ENCODE results near the gene DAGLA. TPM values are rescaled to one million over a fixed set of nuclear protein-coding genes. Genes with fewer than 3 reads are reported as not detected.

DAGLA gene
- total RNA-seq, 3 donors from 2014 or later: 2.4 to 4.5 (median 3.3) TPM

DNA sequence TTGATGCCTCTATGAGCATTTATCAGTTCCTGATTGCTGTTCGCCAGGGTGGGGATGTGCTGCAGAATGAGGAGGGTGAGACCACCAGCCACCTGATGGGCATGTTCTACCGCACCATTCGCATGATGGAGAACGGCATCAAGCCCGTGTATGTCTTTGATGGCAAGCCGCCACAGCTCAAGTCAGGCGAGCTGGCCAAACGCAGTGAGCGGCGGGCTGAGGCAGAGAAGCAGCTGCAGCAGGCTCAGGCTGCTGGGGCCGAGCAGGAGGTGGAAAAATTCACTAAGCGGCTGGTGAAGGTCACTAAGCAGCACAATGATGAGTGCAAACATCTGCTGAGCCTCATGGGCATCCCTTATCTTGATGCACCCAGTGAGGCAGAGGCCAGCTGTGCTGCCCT is 115.3 kb downstream of the DAGLA start:
- intact Hi-C loops (cut with DNase I; ENCODE audit: low total_unique reads): loop anchor here (10.0 kb wide), 1 partner anchor 289 kb away; no protein-coding TSS in a partner anchor
- no peak for DNase-seq (ENCODE audit: low spot score in 2 of 2)
- no peaks in the 10 kb centered on the region for H3K27me3 ChIP-seq
- H3K27ac ChIP-seq: no peak overlapping the region
- TF ChIP-seq, protein P1, sequence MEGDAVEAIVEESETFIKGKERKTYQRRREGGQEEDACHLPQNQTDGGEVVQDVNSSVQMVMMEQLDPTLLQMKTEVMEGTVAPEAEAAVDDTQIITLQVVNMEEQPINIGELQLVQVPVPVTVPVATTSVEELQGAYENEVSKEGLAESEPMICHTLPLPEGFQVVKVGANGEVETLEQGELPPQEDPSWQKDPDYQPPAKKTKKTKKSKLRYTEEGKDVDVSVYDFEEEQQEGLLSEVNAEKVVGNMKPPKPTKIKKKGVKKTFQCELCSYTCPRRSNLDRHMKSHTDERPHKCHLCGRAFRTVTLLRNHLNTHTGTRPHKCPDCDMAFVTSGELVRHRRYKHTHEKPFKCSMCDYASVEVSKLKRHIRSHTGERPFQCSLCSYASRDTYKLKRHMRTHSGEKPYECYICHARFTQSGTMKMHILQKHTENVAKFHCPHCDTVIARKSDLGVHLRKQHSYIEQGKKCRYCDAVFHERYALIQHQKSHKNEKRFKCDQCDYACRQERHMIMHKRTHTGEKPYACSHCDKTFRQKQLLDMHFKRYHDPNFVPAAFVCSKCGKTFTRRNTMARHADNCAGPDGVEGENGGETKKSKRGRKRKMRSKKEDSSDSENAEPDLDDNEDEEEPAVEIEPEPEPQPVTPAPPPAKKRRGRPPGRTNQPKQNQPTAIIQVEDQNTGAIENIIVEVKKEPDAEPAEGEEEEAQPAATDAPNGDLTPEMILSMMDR (IDR thresholded peaks at IDR 0.05): no peak
- no peak for TF ChIP-seq POLR2A (IDR thresholded peaks at IDR 0.05)
- no peak for TF ChIP-seq POLR2AphosphoS5 (IDR thresholded peaks at IDR 0.05)
- H3K9me3 ChIP-seq: no peaks in the 10 kb centered on the region
- no peak overlapping the region for H3K4me3 ChIP-seq
- H3K4me1 ChIP-seq: no peaks in the 10 kb centered on the region
- H3K36me3 ChIP-seq: no peaks in the 10 kb centered on the region

DNA sequence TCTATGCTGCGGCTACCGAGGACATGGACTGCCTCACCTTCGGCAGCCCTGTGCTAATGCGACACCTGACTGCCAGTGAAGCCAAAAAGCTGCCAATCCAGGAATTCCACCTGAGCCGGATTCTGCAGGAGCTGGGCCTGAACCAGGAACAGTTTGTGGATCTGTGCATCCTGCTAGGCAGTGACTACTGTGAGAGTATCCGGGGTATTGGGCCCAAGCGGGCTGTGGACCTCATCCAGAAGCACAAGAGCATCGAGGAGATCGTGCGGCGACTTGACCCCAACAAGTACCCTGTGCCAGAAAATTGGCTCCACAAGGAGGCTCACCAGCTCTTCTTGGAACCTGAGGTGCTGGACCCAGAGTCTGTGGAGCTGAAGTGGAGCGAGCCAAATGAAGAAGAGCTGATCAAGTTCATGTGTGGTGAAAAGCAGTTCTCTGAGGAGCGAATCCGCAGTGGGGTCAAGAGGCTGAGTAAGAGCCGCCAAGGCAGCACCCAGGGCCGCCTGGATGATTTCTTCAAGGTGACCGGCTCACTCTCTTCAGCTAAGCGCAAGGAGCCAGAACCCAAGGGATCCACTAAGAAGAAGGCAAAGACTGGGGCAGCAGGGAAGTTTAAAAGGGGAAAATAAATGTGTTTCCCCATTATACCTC is 115.8 kb downstream of the DAGLA start:
- intact Hi-C loops (cut with DNase I; ENCODE audit: low total_unique reads): loop anchor here (10.0 kb wide), 1 partner anchor 289 kb away; no protein-coding TSS in a partner anchor
- Histone ChIP-seq H3K4me3 (no peak overlapping the region), H3K4me1 (no peaks in the 10 kb centered on the region), H3K36me3 (no peaks in the 10 kb centered on the region), H3K9me3 (no peaks in the 10 kb centered on the region), H3K27me3 (no peaks in the 10 kb centered on the region), H3K27ac (no peak overlapping the region)
- no peak for DNase-seq (ENCODE audit: low spot score in 2 of 2)
- TF ChIP-seq POLR2AphosphoS5 (IDR thresholded peaks at IDR 0.05) (no peak), POLR2A (IDR thresholded peaks at IDR 0.05) (no peak)
- TF ChIP-seq, protein P1 (IDR thresholded peaks at IDR 0.05): no peak

Other genes with a start within 250 kb of the DAGLA start
- 1 to 10 TPM in 2 of 3 donors, not detected in 1; 1.5 to 3.3 TPM for gene LRRC10B, start 171.6 kb upstream of the DAGLA start, total RNA-seq
- 10 to 100 TPM in 2 of 3 donors, 1 to 10 TPM in 1; 1.9 to 11.7 (median 10.8) TPM for gene SYT7, start 99.3 kb upstream of the DAGLA start, total RNA-seq
- 1 to 10 TPM in 1 of 3 donors, under 1 TPM in 2; 0.32 to 6.9 (median 0.66) TPM for gene MYRF, start 72.2 kb downstream of the DAGLA start, total RNA-seq
- 10 to 100 TPM; 35.4 to 55.4 (median 35.7) TPM for gene TMEM258, start 112.2 kb downstream of the DAGLA start, total RNA-seq
- 1 to 10 TPM; 5.9 to 9.2 (median 8.5) TPM for gene FEN1, start 112.5 kb downstream of the DAGLA start, total RNA-seq
- gene FADS1, start 136.6 kb downstream of the DAGLA start, total RNA-seq: 100 to 1,000 TPM in 1 of 3 donors, 10 to 100 TPM in 1, 1 to 10 TPM in 1; 8.8 to 112 (median 15.1) TPM
- 10 to 100 TPM in 1 of 3 donors, 1 to 10 TPM in 2; 5.6 to 35.8 (median 7.5) TPM for gene FADS2, start 147.9 kb downstream of the DAGLA start, total RNA-seq
- gene FADS3, start 211.2 kb downstream of the DAGLA start, total RNA-seq: 100 to 1,000 TPM in 2 of 3 donors, 10 to 100 TPM in 1; 38.8 to 156 (median 112) TPM
- 10 to 100 TPM; 11.7 to 27.9 (median 22.6) TPM for gene RAB3IL1, start 237.2 kb downstream of the DAGLA start, total RNA-seq